Urinary bladder (tissue), 4 donors: ENCODE data around the gene MID1. TPM values are rescaled to one million over a fixed set of nuclear protein-coding genes. Genes with fewer than 3 reads are reported as not detected.

Experiments used
- DNase-seq: peaks from one replicate; pipeline ENCODE4 v3.0.0-alpha.2; 2015; ENCODE audit errors: extremely low spot score
- H3K27ac ChIP-seq: one replicate; pipeline ENCODE4 v1.5.1; 2013; ENCODE audit warnings: low read depth, mild to moderate bottlenecking, moderate library complexity
- H3K36me3 ChIP-seq: one replicate; pipeline ENCODE4 v1.6.1; 2013; ENCODE audit warnings: mild to moderate bottlenecking, moderate library complexity; ENCODE audit not compliant: insufficient read depth
- H3K4me1 ChIP-seq: one replicate; pipeline ENCODE4 v1.6.1; 2013; ENCODE audit warnings: mild to moderate bottlenecking, moderate library complexity; ENCODE audit not compliant: insufficient read depth
- H3K4me3 ChIP-seq: one replicate; pipeline ENCODE4 v1.5.1; 2013; ENCODE audit warnings: low read depth, low read length
- WGBS: extraction: QIAGEN DNeasy Blood & Tissue Kit; methylation state at CpG from one replicate; pipeline ENCODE4 v1.1.7; 2013; 5-methylcytosine and 5-hydroxymethylcytosine counted together
- polyA plus RNA-seq: library from polyadenylated mRNA; stranded (reverse); fragments of 200-250 nt; gene quantifications from one replicate; pipeline ENCODE4 v1.2.3, GENCODE V29; 2013
- total RNA-seq: library from RNA; depleted of rRNA; stranded (reverse); fragments of >200 nt; gene quantifications from one replicate; pipeline ENCODE4 v1.2.3, GENCODE V29; 2014
- donor health status: healthy with polysubstance abuse.
- donor health status: healthy.

The MID1 gene
- total RNA-seq (47.3 TPM), polyA plus RNA-seq (12.0 TPM)

GRCh38 chrX:10620121-10620699 lies at the start of gene MID1:
Gene MID1, minus strand, starts transcription at chrX:10620585. Its CDS starts 53,038 bp downstream, at chrX:10567547.
- peak; percentile 71 for DNase-seq
- Histone ChIP-seq H3K27ac (peak within 1 kb of the TSS; percentile 74), H3K4me1 (no peaks in the 10 kb centered on the region), H3K4me3 (peak within 1 kb of the TSS; percentile 45), H3K36me3 (no peaks in the 10 kb centered on the region)
- under 1% methylated on average over 46 of the region's 46 CpGs for WGBS

DNA sequence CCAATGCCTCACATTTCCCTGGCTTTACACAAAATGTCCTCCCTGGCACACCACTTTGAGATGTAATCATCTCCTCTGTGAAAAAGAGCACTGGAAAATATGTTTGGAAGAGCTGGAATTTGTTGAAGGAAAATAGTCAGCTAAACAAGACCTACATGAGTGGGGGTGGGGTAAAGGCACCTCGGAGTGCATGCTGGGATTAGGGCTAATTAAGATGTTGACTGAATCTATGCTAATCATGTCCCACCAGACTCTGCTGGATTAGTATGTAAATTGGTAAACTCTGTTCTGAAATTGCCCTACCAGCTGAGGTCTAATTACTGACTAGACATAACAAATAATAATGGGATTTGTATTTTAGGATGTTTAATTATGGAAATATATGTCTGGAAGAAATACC lies 46.8 kb upstream of the MID1 start:
- Histone ChIP-seq H3K27ac (no peak overlapping the region), H3K36me3 (no peaks in the 10 kb centered on the region), H3K4me3 (no peak overlapping the region), H3K4me1 (no peaks in the 10 kb centered on the region)
- WGBS, result 79% methylated on average over 1 of the region's 1 CpG
- DNase-seq, result no peak

- H3K4me3 ChIP-seq, result no peak overlapping the region
- WGBS, result 88% methylated on average over 1 of the region's 1 CpG
- no peak overlapping the region for H3K27ac ChIP-seq
These were observed 45.7 kb upstream of the MID1 start for GRCh38 chrX:10666102-10666501.

DNA sequence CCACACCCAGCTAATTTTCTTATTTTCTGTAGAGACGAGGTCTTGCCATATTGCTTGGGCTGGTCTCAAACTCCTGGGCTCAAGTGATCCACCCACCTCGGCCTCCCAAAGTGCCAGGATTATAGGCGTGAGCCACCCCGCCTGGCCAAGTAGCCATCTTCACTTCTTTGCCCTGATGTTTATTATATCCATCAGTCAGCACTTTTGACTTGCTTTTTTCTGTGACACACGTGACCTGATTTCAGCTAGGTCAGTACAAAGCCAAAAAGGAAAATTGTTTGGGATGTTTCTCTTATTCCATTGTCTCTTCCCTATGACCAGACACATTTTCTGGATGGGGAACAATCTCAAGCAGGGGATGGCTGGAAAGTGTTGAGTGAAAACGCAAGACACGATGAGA lies 45.3 kb upstream of the MID1 start:
- no peak for DNase-seq
- no peak overlapping the region for H3K4me3 ChIP-seq
- H3K4me1 ChIP-seq, result no peaks in the 10 kb centered on the region
- no peak overlapping the region for H3K27ac ChIP-seq
- no peaks in the 10 kb centered on the region for H3K36me3 ChIP-seq
- WGBS, result 97% methylated on average over 7 of the region's 7 CpGs

More at GRCh38 chrX:10666102-10666501, 45.7 kb upstream of the MID1 start:
- DNase-seq, result no peak
- Histone ChIP-seq H3K36me3 (no peaks in the 10 kb centered on the region), H3K4me1 (no peaks in the 10 kb centered on the region)

- 69% methylated on average over 6 of the region's 6 CpGs for WGBS
- no peaks in the 10 kb centered on the region for H3K36me3 ChIP-seq
- H3K27ac ChIP-seq, result no peak overlapping the region
- H3K4me3 ChIP-seq, result no peak overlapping the region
- H3K4me1 ChIP-seq, result no peaks in the 10 kb centered on the region
- DNase-seq, result no peak
These were observed 39.8 kb upstream of the MID1 start for GRCh38 chrX:10660171-10660570.

GRCh38 chrX:10656214-10656613 lies 35.8 kb upstream of the MID1 start:
- 17% methylated on average over 1 of the region's 1 CpG for WGBS
- H3K27ac ChIP-seq, result no peak overlapping the region
- DNase-seq, result no peak
- no peaks in the 10 kb centered on the region for H3K36me3 ChIP-seq
- no peak overlapping the region for H3K4me3 ChIP-seq
- no peaks in the 10 kb centered on the region for H3K4me1 ChIP-seq

DNA sequence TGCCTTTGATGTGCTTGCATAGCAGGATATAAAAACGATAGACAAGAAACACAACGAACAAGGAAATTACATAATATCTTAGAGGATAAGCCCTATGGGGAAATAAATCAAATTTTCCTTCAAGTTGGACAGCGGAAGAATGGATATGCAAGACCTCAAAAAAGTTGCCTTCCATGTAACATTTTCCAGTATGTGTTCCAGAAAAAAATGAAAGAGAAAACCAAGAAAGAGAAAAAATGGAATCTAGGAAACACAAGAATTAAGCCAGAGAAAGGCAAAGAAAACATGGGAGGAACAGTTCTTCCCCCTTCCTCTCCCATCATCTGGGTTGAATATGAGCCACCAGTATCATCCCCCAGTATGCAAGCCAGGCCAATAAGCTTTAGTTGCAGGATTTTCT lies 34.6 kb upstream of the MID1 start:
- no peak for DNase-seq
- Histone ChIP-seq H3K4me1 (no peaks in the 10 kb centered on the region), H3K4me3 (no peak overlapping the region), H3K36me3 (no peaks in the 10 kb centered on the region), H3K27ac (no peak overlapping the region)
- WGBS, result 46% methylated on average over 3 of the region's 3 CpGs

DNA sequence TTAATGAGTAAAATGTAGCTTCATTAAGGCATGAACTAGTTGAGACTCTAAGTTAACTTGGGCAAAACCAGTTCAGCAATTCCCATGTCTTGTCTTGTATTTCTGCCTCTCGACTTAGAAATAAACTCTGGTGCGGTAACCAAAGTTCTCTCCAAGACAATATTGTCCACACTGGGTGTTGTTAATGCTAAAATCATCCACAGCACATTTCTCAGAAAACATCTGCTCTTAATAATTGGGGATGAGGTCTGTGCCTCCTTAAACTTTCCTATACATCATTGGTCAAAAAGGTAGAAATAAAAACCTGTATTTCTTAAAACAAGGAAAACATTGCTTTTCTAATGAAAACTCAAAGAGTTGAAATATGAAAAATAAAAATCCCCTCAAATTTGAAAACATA lies 32.9 kb upstream of the MID1 start:
- 58% methylated on average over 2 of the region's 2 CpGs for WGBS
- H3K4me3 ChIP-seq, result no peak overlapping the region
- H3K4me1 ChIP-seq, result no peaks in the 10 kb centered on the region
- no peak for DNase-seq
- no peak overlapping the region for H3K27ac ChIP-seq
- no peaks in the 10 kb centered on the region for H3K36me3 ChIP-seq

- WGBS, result 67% methylated on average over 4 of the region's 4 CpGs
- Histone ChIP-seq H3K4me3 (no peak overlapping the region), H3K27ac (no peak overlapping the region), H3K36me3 (no peaks in the 10 kb centered on the region), H3K4me1 (no peaks in the 10 kb centered on the region)
- no peak for DNase-seq
These were observed 28.9 kb upstream of the MID1 start for GRCh38 chrX:10649265-10649664.

GRCh38 chrX:10648614-10649013 lies 28.2 kb upstream of the MID1 start:
- no peaks in the 10 kb centered on the region for H3K36me3 ChIP-seq
- DNase-seq, result no peak
- no peak overlapping the region for H3K4me3 ChIP-seq

DNA sequence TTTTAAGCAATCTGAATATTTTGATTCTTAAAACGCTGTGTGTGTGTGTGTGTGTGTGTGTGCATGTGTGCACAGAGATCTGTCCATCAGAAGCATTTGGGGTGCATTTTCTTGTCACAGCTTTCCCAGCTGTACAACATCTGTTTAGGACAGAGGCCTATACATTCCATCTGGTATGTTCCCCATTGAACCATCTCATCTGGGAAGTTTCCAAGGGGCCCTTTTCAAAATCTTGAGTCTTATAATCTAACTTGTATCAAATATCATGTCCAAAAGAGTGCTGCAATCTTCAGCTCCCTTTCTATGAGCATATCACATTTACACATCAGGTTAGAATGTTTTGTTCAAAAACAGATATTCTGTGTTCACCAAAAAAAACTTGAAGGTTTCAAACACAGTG lies 16.5 kb upstream of the MID1 start:
- Histone ChIP-seq H3K4me1 (no peaks in the 10 kb centered on the region), H3K4me3 (no peak overlapping the region), H3K36me3 (no peaks in the 10 kb centered on the region), H3K27ac (no peak overlapping the region)
- 50% methylated on average over 1 of the region's 1 CpG for WGBS
- no peak for DNase-seq

More at GRCh38 chrX:10648614-10649013, 28.2 kb upstream of the MID1 start:
- 24% methylated on average over 3 of the region's 3 CpGs for WGBS
- H3K4me1 ChIP-seq, result no peaks in the 10 kb centered on the region
- H3K27ac ChIP-seq, result no peak overlapping the region

GRCh38 chrX:10636337-10636736 lies 16.0 kb upstream of the MID1 start:
- Histone ChIP-seq H3K4me1 (no peaks in the 10 kb centered on the region), H3K27ac (no peak overlapping the region), H3K4me3 (no peak overlapping the region), H3K36me3 (no peaks in the 10 kb centered on the region)
- DNase-seq, result no peak
- 5% methylated on average over 3 of the region's 3 CpGs for WGBS

- H3K27ac ChIP-seq, result no peak overlapping the region
- no peaks in the 10 kb centered on the region for H3K36me3 ChIP-seq
- no peaks in the 10 kb centered on the region for H3K4me1 ChIP-seq
- WGBS, result 45% methylated on average over 15 of the region's 15 CpGs
- no peak for DNase-seq
- no peak overlapping the region for H3K4me3 ChIP-seq
These were observed 14.2 kb upstream of the MID1 start for GRCh38 chrX:10634392-10635161.

GRCh38 chrX:10633722-10634121 lies 13.3 kb upstream of the MID1 start:
- no peak for DNase-seq
- 3% methylated on average over 2 of the region's 2 CpGs for WGBS
- H3K4me3 ChIP-seq, result no peak overlapping the region
- no peak overlapping the region for H3K27ac ChIP-seq
- H3K4me1 ChIP-seq, result no peaks in the 10 kb centered on the region
- H3K36me3 ChIP-seq, result no peaks in the 10 kb centered on the region
